HepG2 (cell line): ENCODE measurements around the gene ABHD3. TPM values are rescaled to one million over a fixed set of nuclear protein-coding genes. Genes with fewer than 3 reads are reported as not detected.

Source experiments
- CC2D1A ChIP-seq: sonication (generic); formaldehyde crosslinking; IDR thresholded peaks from 2 replicates; pipeline ENCODE4 v1.8.1; 2023; ENCODE audit warnings: mild to moderate bottlenecking, missing genetic modification reagents
- CREB1 ChIP-seq, 2 experiments: fragments of 450-650 bp in 1 of 2; IDR thresholded peaks; 2 replicates each; pipeline ENCODE4 v1.6.1; 2016 to 2017; ENCODE audit warnings: control low read depth in 1 of 2, mild to moderate bottlenecking in 1 of 2, missing compliant biosample characterization in 1 of 2, missing genetic modification characterization in 1 of 2
- DRAP1 ChIP-seq: IDR thresholded peaks from 2 replicates; pipeline ENCODE4 v1.6.1; 2016; ENCODE audit warnings: missing genetic modification reagents, missing compliant biosample characterization
- KAT7 ChIP-seq: IDR thresholded peaks from 2 replicates; pipeline ENCODE4 v1.6.1; 2018; ENCODE audit warnings: borderline replicate concordance, missing compliant biosample characterization
- MLXIP ChIP-seq: sonication (generic); formaldehyde crosslinking; IDR thresholded peaks from 2 replicates; pipeline ENCODE4 v1.9.0; 2021; ENCODE audit warnings: missing genetic modification reagents, borderline replicate concordance
- NFATC3 ChIP-seq: sonication (generic); formaldehyde crosslinking; IDR thresholded peaks from 2 replicates; pipeline ENCODE4 v1.5.1; 2020; ENCODE audit warnings: mild to moderate bottlenecking, missing genetic modification reagents
- RBFOX2 ChIP-seq: fragments of 200-400 bp; formaldehyde crosslinking; IDR thresholded peaks from 2 replicates; pipeline ENCODE4 v1.6.1; 2017; ENCODE audit warnings: low read depth, mild to moderate bottlenecking, low read length
- SAP130 ChIP-seq: IDR thresholded peaks from 2 replicates; pipeline ENCODE4 v1.6.1; 2016; ENCODE audit warnings: low read depth
- SMC3 ChIP-seq: IDR thresholded peaks from 2 replicates; pipeline ENCODE4 v1.6.1; 2011; ENCODE audit warnings: low read length, improper control_type of control experiment
- SNAPC4 ChIP-seq: sonication (generic); formaldehyde crosslinking; IDR thresholded peaks from 2 replicates; pipeline ENCODE4 v1.4.0; 2020; ENCODE audit warnings: mild to moderate bottlenecking, missing genetic modification reagents
- SRF ChIP-seq: IDR thresholded peaks from 2 replicates; pipeline ENCODE4 v1.6.1; 2011; ENCODE audit warnings: mild to moderate bottlenecking, low read depth, low read length, moderate library complexity
- YEATS4 ChIP-seq: sonication (generic); formaldehyde crosslinking; IDR thresholded peaks from 2 replicates; pipeline ENCODE4 v1.4.0; 2020; ENCODE audit warnings: missing genetic modification reagents, borderline replicate concordance
- ZNF251 ChIP-seq: sonication (generic); formaldehyde crosslinking; IDR thresholded peaks from 2 replicates; pipeline ENCODE4 v1.9.0; 2021; ENCODE audit warnings: mild to moderate bottlenecking, missing genetic modification reagents
- ZNF331 ChIP-seq: sonication (generic); formaldehyde crosslinking; IDR thresholded peaks from 2 replicates; pipeline ENCODE4 v1.4.0; 2020; ENCODE audit warnings: missing genetic modification reagents
- ZNF33A ChIP-seq: sonication (generic); formaldehyde crosslinking; IDR thresholded peaks from 2 replicates; pipeline ENCODE4 v1.5.1; 2020; ENCODE audit warnings: missing genetic modification reagents, mild to moderate bottlenecking, moderate library complexity, borderline replicate concordance
- ZNF501 ChIP-seq: sonication (generic); formaldehyde crosslinking; IDR thresholded peaks from 2 replicates; pipeline ENCODE4 v1.5.1; 2020; ENCODE audit warnings: mild to moderate bottlenecking, moderate library complexity, missing genetic modification reagents
- ZNF543 ChIP-seq: sonication (generic); formaldehyde crosslinking; IDR thresholded peaks from 2 replicates; pipeline ENCODE4 v1.4.0; 2020; ENCODE audit warnings: mild to moderate bottlenecking, missing genetic modification reagents
- ZNF703 ChIP-seq: sonication (generic); formaldehyde crosslinking; IDR thresholded peaks from 2 replicates; pipeline ENCODE4 v1.5.1; 2020; ENCODE audit warnings: missing genetic modification reagents, mild to moderate bottlenecking, moderate library complexity, borderline replicate concordance
- ZNF749 ChIP-seq: sonication (generic); formaldehyde crosslinking; IDR thresholded peaks from 2 replicates; pipeline ENCODE4 v1.8.0; 2022; ENCODE audit warnings: mild to moderate bottlenecking, missing genetic modification reagents, moderate library complexity, borderline replicate concordance
- ZNF766 ChIP-seq: sonication (generic); formaldehyde crosslinking; IDR thresholded peaks from 2 replicates; pipeline ENCODE4 v1.5.0; 2020; ENCODE audit warnings: missing genetic modification reagents, borderline replicate concordance
- ZNF883 ChIP-seq: sonication (generic); formaldehyde crosslinking; IDR thresholded peaks from 2 replicates; pipeline ENCODE4 v1.5.1; 2020; ENCODE audit warnings: mild to moderate bottlenecking, missing genetic modification reagents; ENCODE audit errors: not compliant biosample characterization
- polyA plus RNA-seq, 8 experiments: library from polyadenylated mRNA; depleted of rRNA in 3 of 8; stranded (reverse) in 7 of 8; unstranded in 1 of 8; fragments of >200 nt; fragmentation: Illumina TruSeq in 4 of 8; extraction: Trizol in 4 of 8; gene quantifications; 2 replicates each; pipeline versions ENCODE4 v1.2.1 to v1.2.3, GENCODE V29; 2011 to 2016; ENCODE audit warnings: low read depth in 4 of 8, missing spikeins in 1 of 8, mixed read lengths in 1 of 8; ENCODE audit not compliant: insufficient read depth in 1 of 8
- total RNA-seq, 5 experiments: library from RNA; depleted of rRNA; stranded (reverse); fragments of >200 nt; fragmentation: Illumina TruSeq; extraction: Trizol; gene quantifications; 2 replicates each; pipeline ENCODE4 v1.2.3, GENCODE V29; 2016; ENCODE audit warnings: low read depth in 1 of 5

ABHD3 gene
- total and polyA plus RNA-seq, 2 of the 13 experiments (the other 11 are each of a cell fraction or from before 2014, with no cell fraction given) = 32.1 to 40.2 TPM

DNA sequence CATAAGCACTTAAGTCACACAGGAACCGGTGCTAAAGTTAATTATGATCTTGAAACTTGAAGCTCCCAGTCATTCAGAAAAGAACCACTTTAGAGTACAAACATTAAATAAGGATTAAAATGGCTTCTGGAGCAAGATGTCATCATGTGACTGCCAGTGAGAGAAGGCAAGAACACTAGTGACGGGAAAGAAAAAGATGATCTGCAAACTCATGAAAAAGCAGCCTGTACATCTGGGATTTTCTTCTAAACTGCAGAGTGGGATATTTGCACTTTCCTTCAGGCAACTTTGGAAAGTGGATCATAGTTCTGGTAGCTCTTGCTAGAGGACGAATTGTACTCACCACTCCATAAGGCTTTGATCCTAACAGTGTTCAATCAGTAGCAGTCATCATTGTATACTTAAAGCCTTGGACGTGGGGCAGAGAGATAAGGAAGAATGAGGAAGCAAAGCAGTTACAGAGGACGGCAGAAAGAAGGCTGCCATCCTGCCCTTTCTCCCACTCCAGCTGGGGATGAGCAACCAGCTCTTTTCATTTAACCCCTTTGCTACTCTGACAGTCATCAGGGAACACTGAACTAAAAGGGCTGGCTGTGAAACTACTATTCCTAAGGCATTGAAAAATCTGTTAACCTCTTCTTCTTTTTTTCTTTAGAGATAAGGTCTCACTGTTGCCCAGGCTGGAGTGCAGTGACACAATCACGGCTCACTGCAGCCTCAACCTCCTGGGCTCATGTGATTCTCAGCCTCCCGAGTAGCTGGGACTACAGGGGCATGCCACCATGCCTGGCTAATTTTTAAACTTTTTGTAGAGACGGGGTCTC lies 18.1 kb downstream of the ABHD3 start (continued):
- TF ChIP-seq MLXIP (no peak), ZNF766 (no peak), ZNF749 (CRISPR knock-in tag) (no peak; the same call in 1 of the 2 replicates), ZNF883 (CRISPR knock-in tag) (no peak), ZNF501 (CRISPR knock-in tag) (0 out of 2 replicates have a peak, but pooled peaks have one; percentile 43), RBFOX2 (no peak), SMC3 (peak; percentile 20; the same call in 1 of the 2 replicates), SAP130 (CRISPR knock-in tag) (peak; percentile 82), SRF (no peak), ZNF33A (CRISPR knock-in tag) (no peak), CC2D1A (CRISPR knock-in tag) (no peak), ZNF251 (no peak), DRAP1 (CRISPR knock-in tag) (peak; percentile 35), ZNF543 (no peak), NFATC3 (CRISPR knock-in tag) (no peak), ZNF331 (CRISPR knock-in tag) (peak; percentile 73), KAT7 (CRISPR knock-in tag) (no peak), CREB1 (IDR thresholded peaks at IDR 0.05) (no peak), CREB1 (CRISPR knock-in tag; IDR thresholded peaks at IDR 0.05) (peak; percentile 70), ZNF703 (CRISPR knock-in tag) (no peak), SNAPC4 (CRISPR knock-in tag) (no peak), YEATS4 (CRISPR knock-in tag) (peak; percentile 22; the same call in 1 of the 2 replicates)
